Endothelial cell of umbilical vein (primary cell): ENCODE data around the gene NTSR1. TPM values are rescaled to one million over a fixed set of nuclear protein-coding genes. Genes with fewer than 3 reads are reported as not detected.

ENCODE experiments used
- BruUV-seq: library from RNA; stranded (reverse); fragments of 400-500 nt; replicated peaks from 2 replicates; lab custom pipeline; 2021; lab: Mats Ljungman, UMichigan
- CTCF ChIA-PET: fragments of 300-600, 350-600 bp; sonication (Branson Sonifier 250); formaldehyde crosslinking; loops from one replicate; lab custom pipeline; 2021; ENCODE audit warnings: antibody characterized with exemption, inconsistent platforms; lab: Charles Lee
- POLR2A ChIA-PET: fragments of 300-600, 350-600 bp; sonication (Branson Sonifier 250); formaldehyde crosslinking; loops from one replicate; lab custom pipeline; 2021; ENCODE audit warnings: antibody characterized with exemption, inconsistent platforms; lab: Charles Lee
- DNase-seq: peaks from one replicate; pipeline ENCODE4 v3.0.0-alpha.2; 2011; ENCODE audit warnings: low read depth, low spot score
- FAIRE-seq: peaks from 2 replicates; lab custom pipeline; 2011; peaks lifted over from hg19 to GRCh38; lab: Jason Lieb, UNC
- H2AFZ ChIP-seq: 2 replicates; pipeline ENCODE4 v1.6.0; 2012; ENCODE audit warnings: low read depth, low read length, control low read depth, inconsistent platforms
- H3K27ac ChIP-seq: 2 replicates; pipeline ENCODE4 v1.5.1; 2011; ENCODE audit warnings: low read depth, mild to moderate bottlenecking, control low read depth, low read length, moderate library complexity; ENCODE audit not compliant: insufficient read depth
- H3K27me3 ChIP-seq, 2 experiments: 2 replicates each; pipeline versions ENCODE4 v1.6.0 to v1.6.1; 2011; ENCODE audit warnings: low read length in 2 of 2, mixed read lengths in 1 of 2; ENCODE audit not compliant: control insufficient read depth in 2 of 2, insufficient read depth in 2 of 2
- H3K36me3 ChIP-seq, 2 experiments: 2 replicates in 1 of 2; 3 replicates in 1 of 2; pipeline ENCODE4 v1.5.1; 2011; ENCODE audit warnings: low read length in 2 of 2, mild to moderate bottlenecking in 1 of 2, moderate library complexity in 1 of 2; ENCODE audit not compliant: control insufficient read depth in 2 of 2, insufficient read depth in 2 of 2; ENCODE audit errors: extremely low read depth in 1 of 2
- H3K4me1 ChIP-seq: 3 replicates; pipeline ENCODE4 v1.5.1; 2011; ENCODE audit warnings: mild to moderate bottlenecking, low read length; ENCODE audit not compliant: control insufficient read depth, insufficient read depth; ENCODE audit errors: extremely low read depth
- H3K4me2 ChIP-seq: 2 replicates; pipeline ENCODE4 v1.6.1; 2011; ENCODE audit warnings: low read length, control low read depth, mixed read lengths; ENCODE audit not compliant: insufficient read depth
- H3K4me3 ChIP-seq, 3 experiments: fragments of 200-600 bp in 1 of 3; sonication (generic), shearing (Covaris generic) in 1 of 3; replicated peaks in 1 of 3; 2 replicates each; pipeline ENCODE4 v1.5.1; 2011 to 2016; ENCODE audit warnings: control low read depth in 3 of 3, low read length in 3 of 3, mild to moderate bottlenecking in 2 of 3, inconsistent platforms in 1 of 3, low read depth in 1 of 3, moderate library complexity in 1 of 3; ENCODE audit not compliant: insufficient read depth in 1 of 3
- H3K79me2 ChIP-seq: 2 replicates; pipeline ENCODE4 v1.6.0; 2012; ENCODE audit warnings: low read length, inconsistent platforms; ENCODE audit not compliant: control insufficient read depth, insufficient read depth
- H3K9ac ChIP-seq: replicated peaks from 2 replicates; pipeline ENCODE3; 2011; ENCODE audit warnings: low read length, control low read depth; ENCODE audit not compliant: insufficient read depth; ENCODE audit errors: extremely low read depth
- H3K9me1 ChIP-seq: replicated peaks from 3 replicates; pipeline ENCODE4 v1.6.0; 2011; ENCODE audit warnings: mild to moderate bottlenecking, low read length; ENCODE audit not compliant: control insufficient read depth, insufficient read depth; ENCODE audit errors: extremely low read depth
- H3K9me3 ChIP-seq: replicated peaks from 2 replicates; pipeline ENCODE4 v1.5.1; 2012; ENCODE audit warnings: low read length, inconsistent platforms; ENCODE audit not compliant: control insufficient read depth, insufficient read depth
- H4K20me1 ChIP-seq: replicated peaks from 2 replicates; pipeline ENCODE3; 2011; ENCODE audit warnings: mild to moderate bottlenecking, low read length; ENCODE audit not compliant: control insufficient read depth, insufficient read depth; ENCODE audit errors: extremely low read depth
- EZH2 ChIP-seq: IDR thresholded peaks from 2 replicates; pipeline ENCODE4 v1.6.1; 2012; ENCODE audit warnings: borderline replicate concordance, low read depth, mild to moderate bottlenecking, moderate library complexity, low read length, inconsistent platforms; ENCODE audit not compliant: severe bottlenecking
- FOS ChIP-seq: IDR thresholded peaks from 2 replicates; pipeline ENCODE4 v1.6.1; 2011; ENCODE audit warnings: mild to moderate bottlenecking, low read length, moderate library complexity, borderline replicate concordance; ENCODE audit not compliant: insufficient read depth
- GATA2 ChIP-seq: IDR thresholded peaks from 2 replicates; pipeline ENCODE4 v1.7.0; 2011; ENCODE audit warnings: low read depth, mild to moderate bottlenecking, moderate library complexity, mixed read lengths, low read length; ENCODE audit not compliant: insufficient read length, insufficient read depth
- JUN ChIP-seq: IDR thresholded peaks from 2 replicates; pipeline ENCODE4 v1.6.1; 2011; ENCODE audit warnings: borderline replicate concordance, low read depth; ENCODE audit not compliant: insufficient read length, insufficient read depth
- MYC ChIP-seq: IDR thresholded peaks from one replicate; pipeline ENCODE4 v1.6.1; 2011; ENCODE audit warnings: mild to moderate bottlenecking, low read depth, low read length
- POLR2A ChIP-seq: IDR thresholded peaks from 2 replicates; pipeline ENCODE4 v1.6.1; 2012; ENCODE audit warnings: low read depth, mild to moderate bottlenecking, control low read depth, low read length
- POLR2AphosphoS5 ChIP-seq: IDR thresholded peaks from 2 replicates; pipeline ENCODE4 v1.6.1; 2012; ENCODE audit warnings: low read depth, mild to moderate bottlenecking, control low read depth, low read length, moderate library complexity; ENCODE audit not compliant: insufficient read depth
- dilution Hi-C: fragments of 300-500 bp; cut with MboI; formaldehyde crosslinking; loops from one replicate; pipeline ENCODE4 v1.15.0; 2019; ENCODE audit warnings: low sequenced_read_pairs; ENCODE audit not compliant: extremely low pct_ligation_motif_present
- intact Hi-C: fragments of 100-400 bp; cut with micrococcal nuclease; formaldehyde crosslinking; loops from one replicate; pipeline ENCODE4 v1.10.0; 2022
- polyA plus RNA-seq, 4 experiments: library from polyadenylated mRNA; depleted of rRNA in 3 of 4; stranded (reverse) in 3 of 4; unstranded in 1 of 4; fragments of >200 nt; gene quantifications; 2 replicates each; pipeline versions ENCODE4 v1.2.1 to v1.2.3, GENCODE V29; 2011 to 2012; ENCODE audit warnings: missing spikeins in 1 of 4
- total RNA-seq: library from RNA; stranded (reverse); gene quantifications from 2 replicates; pipeline ENCODE4 v1.2.3, GENCODE V29; 2021
- TF ChIP-seq, protein P1 (sequence below): IDR thresholded peaks from 2 replicates; pipeline ENCODE4 v1.6.1; 2011; ENCODE audit not compliant: insufficient read depth, insufficient read length
- TF ChIP-seq, protein P2 (sequence below), 2 donors: IDR thresholded peaks; 1 replicate in 1 of 2; 2 replicates in 1 of 2; pipeline ENCODE4 v1.5.1; 2011; ENCODE audit warnings: low read length in 2 of 2, mild to moderate bottlenecking in 2 of 2, moderate library complexity in 2 of 2, control low read depth in 1 of 2, inconsistent platforms in 1 of 2, low read depth in 1 of 2; ENCODE audit not compliant: insufficient read depth in 1 of 2; ENCODE audit errors: extremely low read depth in 1 of 2

The NTSR1 gene
- total and polyA plus RNA-seq, 2 donors (not counting 3 experiments of a cell fraction or from before 2014, with no cell fraction given), result 0.14 to 2.1 TPM

GRCh38 chr20:62723768-62724450, 15.3 kb downstream of the NTSR1 start:
- ChIA-PET POLR2A (no interaction called here), CTCF (interaction anchor here (1.1 to 2.6 kb wide), 9 partner anchors 10 to 70 kb away, joined by 3 to 20 read pairs (median 6); partner anchors contain the start of gene NTSR1)
- Histone ChIP-seq H3K4me1 (no peaks in the 10 kb centered on the region), H3K27ac (no peak overlapping the region), H3K4me2 (no peak overlapping the region), H4K20me1 (no peaks in the 10 kb centered on the region), H3K9ac (no peak overlapping the region), H3K4me3 (no peak overlapping the region), H3K9me3 (no peaks in the 10 kb centered on the region), H3K27me3 (peaks cover 0 to 30% of the 10 kb centered on the region in 2 experiments), H3K36me3 (no peaks in the 10 kb centered on the region), H3K79me2 (no peaks in the 10 kb centered on the region), H2AFZ (no peak overlapping the region), H3K9me1 (no peaks in the 10 kb centered on the region)
- dilution Hi-C loops, result no loop called here
- intact Hi-C loops, result no loop called here
- BruUV-seq, result no TSS peak
- DNase-seq, result no peak
- FAIRE-seq, result no peak
- TF ChIP-seq MYC, result no peak
- no peak for TF ChIP-seq EZH2
- TF ChIP-seq, protein P1, sequence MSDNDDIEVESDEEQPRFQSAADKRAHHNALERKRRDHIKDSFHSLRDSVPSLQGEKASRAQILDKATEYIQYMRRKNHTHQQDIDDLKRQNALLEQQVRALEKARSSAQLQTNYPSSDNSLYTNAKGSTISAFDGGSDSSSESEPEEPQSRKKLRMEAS, result no peak

DNA sequence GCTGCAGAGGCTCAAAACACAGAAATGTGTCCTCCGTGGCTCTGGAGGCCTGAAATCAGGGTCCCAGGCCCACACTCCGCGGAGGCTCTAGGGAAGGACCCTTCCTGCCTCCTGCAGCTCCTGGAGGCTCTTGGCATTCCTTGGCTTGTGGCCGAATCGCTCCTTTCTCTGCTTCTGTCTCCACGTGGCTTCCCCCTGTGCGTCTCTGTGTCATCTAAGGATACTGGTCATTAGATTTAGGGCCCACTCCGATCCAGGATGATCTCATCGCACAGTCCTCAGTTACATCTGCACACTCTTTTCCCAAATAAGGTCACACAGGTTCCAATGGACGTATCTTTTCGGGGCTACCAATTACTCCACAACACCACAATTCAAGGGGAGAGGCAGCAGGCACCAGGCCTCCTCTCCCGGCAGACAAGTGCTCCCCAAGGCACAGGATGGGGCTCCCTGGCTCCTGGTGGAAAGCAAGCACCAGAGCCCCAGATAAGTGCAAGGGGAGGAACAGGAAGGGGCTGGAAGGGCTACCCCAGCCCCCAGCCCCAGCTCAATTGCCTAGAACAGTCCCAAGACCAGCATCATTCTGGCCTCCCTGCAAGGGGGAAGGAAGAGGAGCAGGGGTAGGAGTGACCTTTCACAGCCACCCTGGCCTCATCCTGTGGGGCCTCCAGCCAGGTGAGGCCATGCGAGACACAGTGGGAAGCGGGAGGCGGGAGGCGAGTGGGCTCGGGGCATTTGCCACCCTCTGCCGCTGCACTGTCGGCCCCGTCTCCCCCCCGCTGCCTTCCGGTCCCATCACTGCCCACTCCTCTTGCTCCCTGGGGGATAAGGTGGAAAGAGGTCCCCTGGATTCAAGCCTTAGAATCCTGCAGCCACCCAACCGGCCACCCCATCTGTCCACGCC, 16.3 kb downstream of the NTSR1 start:
- no peak for TF ChIP-seq POLR2AphosphoS5
- no peak for TF ChIP-seq GATA2
- no peak for TF ChIP-seq MYC
- TF ChIP-seq, protein P1, result no peak
- TF ChIP-seq FOS, result no peak
- TF ChIP-seq POLR2A, result no peak
- no peak for TF ChIP-seq JUN
- no peak for TF ChIP-seq EZH2
- TF ChIP-seq, protein P2, sequence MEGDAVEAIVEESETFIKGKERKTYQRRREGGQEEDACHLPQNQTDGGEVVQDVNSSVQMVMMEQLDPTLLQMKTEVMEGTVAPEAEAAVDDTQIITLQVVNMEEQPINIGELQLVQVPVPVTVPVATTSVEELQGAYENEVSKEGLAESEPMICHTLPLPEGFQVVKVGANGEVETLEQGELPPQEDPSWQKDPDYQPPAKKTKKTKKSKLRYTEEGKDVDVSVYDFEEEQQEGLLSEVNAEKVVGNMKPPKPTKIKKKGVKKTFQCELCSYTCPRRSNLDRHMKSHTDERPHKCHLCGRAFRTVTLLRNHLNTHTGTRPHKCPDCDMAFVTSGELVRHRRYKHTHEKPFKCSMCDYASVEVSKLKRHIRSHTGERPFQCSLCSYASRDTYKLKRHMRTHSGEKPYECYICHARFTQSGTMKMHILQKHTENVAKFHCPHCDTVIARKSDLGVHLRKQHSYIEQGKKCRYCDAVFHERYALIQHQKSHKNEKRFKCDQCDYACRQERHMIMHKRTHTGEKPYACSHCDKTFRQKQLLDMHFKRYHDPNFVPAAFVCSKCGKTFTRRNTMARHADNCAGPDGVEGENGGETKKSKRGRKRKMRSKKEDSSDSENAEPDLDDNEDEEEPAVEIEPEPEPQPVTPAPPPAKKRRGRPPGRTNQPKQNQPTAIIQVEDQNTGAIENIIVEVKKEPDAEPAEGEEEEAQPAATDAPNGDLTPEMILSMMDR (IDR thresholded peaks at IDR 0.05; ENCODE audit: extremely low read depth in 1 of 2, insufficient read depth in 1 of 2, low read depth in 1 of 2, low read length in 2 of 2), result no peak
- POLR2A ChIA-PET, result no interaction called here
- no peaks in the 10 kb centered on the region for H3K9me3 ChIP-seq
- no TSS peak for BruUV-seq
- CTCF ChIA-PET, result interaction anchor here (2.5 kb wide), 1 partner anchor 21 kb away, joined by 16 read pairs; no protein-coding TSS in a partner anchor
- no peak overlapping the region for H3K4me2 ChIP-seq
- dilution Hi-C loops (no loop called here), intact Hi-C loops (no loop called here)
- H3K79me2 ChIP-seq, result no peaks in the 10 kb centered on the region
- no peak overlapping the region for H3K4me3 ChIP-seq
- no peaks in the 10 kb centered on the region for H4K20me1 ChIP-seq
- no peaks in the 10 kb centered on the region for H3K9me1 ChIP-seq
- H3K9ac ChIP-seq, result no peak overlapping the region
- DNase-seq (no peak), FAIRE-seq (no peak)
- H2AFZ ChIP-seq, result no peak overlapping the region
- H3K27me3 ChIP-seq, result peaks cover 0 to 30% of the 10 kb centered on the region in 2 experiments
- H3K36me3 ChIP-seq, result no peaks in the 10 kb centered on the region
- H3K27ac ChIP-seq, result no peak overlapping the region
- H3K4me1 ChIP-seq, result no peaks in the 10 kb centered on the region
